GM12892 (cell line): ENCODE results near the gene TIMM23.

Experiments used
- POLR2A ChIP-seq: IDR thresholded peaks from 2 replicates; pipeline ENCODE4 v1.6.1; 2011; ENCODE audit warnings: low read depth, low read length, control low read depth
- POLR2AphosphoS5 ChIP-seq: IDR thresholded peaks from 2 replicates; pipeline ENCODE4 v1.6.1; 2011; ENCODE audit warnings: low read depth, low read length, control low read depth
- TAF1 ChIP-seq: IDR thresholded peaks from 2 replicates; pipeline ENCODE4 v1.6.1; 2011; ENCODE audit warnings: low read depth, mild to moderate bottlenecking, control low read depth, low read length, borderline replicate concordance

DNA sequence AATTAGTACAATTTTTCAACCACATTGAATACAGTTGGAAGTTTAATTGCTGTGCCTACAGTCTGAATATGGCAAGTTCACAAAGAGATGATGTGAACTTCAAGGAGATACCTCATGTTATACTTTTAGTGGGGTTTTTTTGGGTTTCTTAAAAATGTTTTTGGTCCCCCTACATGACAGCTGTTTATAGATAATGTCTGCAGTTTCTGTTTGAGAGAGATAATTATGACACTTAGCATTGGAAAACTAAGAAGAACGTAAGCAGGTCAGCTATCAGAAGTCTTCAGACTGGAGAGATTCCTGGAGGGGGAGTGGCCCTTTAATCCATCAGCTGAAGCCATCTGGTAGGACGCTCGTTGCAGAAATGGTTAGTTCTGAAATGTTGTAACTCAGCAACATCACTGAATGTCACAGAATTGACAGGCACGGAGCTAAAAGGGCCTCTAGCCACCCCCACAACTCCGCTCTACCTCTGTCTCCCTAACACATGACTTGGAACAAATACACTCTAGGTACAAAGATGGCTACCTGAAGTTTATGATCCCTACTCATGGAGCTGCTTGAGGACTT is 29.0 kb downstream of the TIMM23 start:
- TF ChIP-seq POLR2AphosphoS5 = no peak
- TF ChIP-seq TAF1 = no peak
- no peak for TF ChIP-seq POLR2A
